ENCODE data around the gene PRPF31. TPM values are rescaled to one million over a fixed set of nuclear protein-coding genes. Genes with fewer than 3 reads are reported as not detected.
A peak's percentile ranks its signal among the peaks of the same experiment; 100 is the strongest.
"Not testable (repeated sequence)": the region's sequence is repeated elsewhere in the genome, so short reads cannot be mapped to it uniquely, and the experiment has no call there.

PRPF31 gene
- 10 to 100 TPM; 69.5 to 75.8 (median 71.8) TPM for polyA plus RNA-seq (ENCODE audit: insufficient read length in 4 of 4)

- peak; percentile 98 to 100 (median 98) for DNase-seq (ENCODE audit: low read depth in 4 of 4, low spot score in 2 of 4)
These were observed at the start of gene PRPF31, which contains the start of gene TFPT for GRCh38 chr19:54115109-54116063. Gene PRPF31 (plus strand): TSS chr19:54115754. CDS start chr19:54118279, 2,525 bp downstream. Gene TFPT (minus strand): TSS chr19:54115657. CDS start chr19:54115269, 388 bp downstream.

GRCh38 chr19:54069470-54069869, 46.1 kb upstream of the PRPF31 start:
- no peak for DNase-seq (ENCODE audit: low read depth in 4 of 4, low spot score in 2 of 4)

- DNase-seq (ENCODE audit: low read depth in 4 of 4, low spot score in 2 of 4), result no peak
These were observed 41.7 kb upstream of the PRPF31 start for GRCh38 chr19:54073829-54074228.

- no peak for DNase-seq (ENCODE audit: low read depth in 4 of 4, low spot score in 2 of 4)
These were observed 40.7 kb upstream of the PRPF31 start for GRCh38 chr19:54074851-54075250.

GRCh38 chr19:54077334-54077733, 38.2 kb upstream of the PRPF31 start:
- no peak for DNase-seq (ENCODE audit: low read depth in 4 of 4, low spot score in 2 of 4)

GRCh38 chr19:54081032-54081431, 34.5 kb upstream of the PRPF31 start, which contains the start of gene TARM1:
Gene TARM1 (minus strand): TSS chr19:54081365. CDS start chr19:54081340, 25 bp downstream.
- DNase-seq (ENCODE audit: low read depth in 4 of 4, low spot score in 2 of 4), result no peak

- no peak for DNase-seq (ENCODE audit: low read depth in 4 of 4, low spot score in 2 of 4)
These were observed 31.1 kb upstream of the PRPF31 start for GRCh38 chr19:54084410-54084809.

- DNase-seq (ENCODE audit: low read depth in 4 of 4, low spot score in 2 of 4), result no peak
These were observed 21.0 kb upstream of the PRPF31 start for GRCh38 chr19:54094426-54095000.

- DNase-seq (ENCODE audit: low read depth in 4 of 4, low spot score in 2 of 4), result no peak
These were observed 20.3 kb upstream of the PRPF31 start for GRCh38 chr19:54095136-54095858.

- not testable (repeated sequence) for DNase-seq (ENCODE audit: low read depth in 4 of 4, low spot score in 2 of 4)
These were observed 19.5 kb upstream of the PRPF31 start for GRCh38 chr19:54095859-54096616.

- no peak for DNase-seq (ENCODE audit: low read depth in 4 of 4, low spot score in 2 of 4)
These were observed 18.9 kb upstream of the PRPF31 start for GRCh38 chr19:54096617-54097106.

- no peak for DNase-seq (ENCODE audit: low read depth in 4 of 4, low spot score in 2 of 4)
These were observed 16.2 kb upstream of the PRPF31 start for GRCh38 chr19:54099190-54099902.

- DNase-seq (ENCODE audit: low read depth in 4 of 4, low spot score in 2 of 4), result not testable (repeated sequence)
These were observed 15.7 kb upstream of the PRPF31 start for GRCh38 chr19:54099903-54100255.

GRCh38 chr19:54100561-54100960, 15.0 kb upstream of the PRPF31 start, which contains the start of gene OSCAR:
Gene OSCAR (minus strand): TSS chr19:54100803. CDS start chr19:54100792, 11 bp downstream.
- DNase-seq (ENCODE audit: low read depth in 4 of 4, low spot score in 2 of 4), result no peak

GRCh38 chr19:54102421-54103169, 13.0 kb upstream of the PRPF31 start, which contains the start of gene NDUFA3:
Gene NDUFA3 (plus strand): TSS chr19:54102855. CDS start chr19:54102879, 24 bp downstream.
- DNase-seq (ENCODE audit: low read depth in 4 of 4, low spot score in 2 of 4), result peak; percentile 87 to 98 (median 95)

- no peak for DNase-seq (ENCODE audit: low read depth in 4 of 4, low spot score in 2 of 4)
These were observed 10.4 kb upstream of the PRPF31 start for GRCh38 chr19:54104998-54105715.

GRCh38 chr19:54105796-54106195, 9.8 kb upstream of the PRPF31 start:
- DNase-seq (ENCODE audit: low read depth in 4 of 4, low spot score in 2 of 4), result no peak

- no peak for DNase-seq (ENCODE audit: low read depth in 4 of 4, low spot score in 2 of 4)
These were observed 8.8 kb upstream of the PRPF31 start for GRCh38 chr19:54106716-54107115.
